Amygdala (tissue), 56 donors: ENCODE results near the gene C19orf44.
"Not testable (repeated sequence)": the region's sequence is repeated elsewhere in the genome, so short reads cannot be mapped to it uniquely, and the experiment has no call there.

Experiments
- DNase-seq, 56 donors: peaks; one replicate each; lab custom pipeline; 2025; lab: John Stamatoyannopoulos, UW

C19orf44 gene

DNA sequence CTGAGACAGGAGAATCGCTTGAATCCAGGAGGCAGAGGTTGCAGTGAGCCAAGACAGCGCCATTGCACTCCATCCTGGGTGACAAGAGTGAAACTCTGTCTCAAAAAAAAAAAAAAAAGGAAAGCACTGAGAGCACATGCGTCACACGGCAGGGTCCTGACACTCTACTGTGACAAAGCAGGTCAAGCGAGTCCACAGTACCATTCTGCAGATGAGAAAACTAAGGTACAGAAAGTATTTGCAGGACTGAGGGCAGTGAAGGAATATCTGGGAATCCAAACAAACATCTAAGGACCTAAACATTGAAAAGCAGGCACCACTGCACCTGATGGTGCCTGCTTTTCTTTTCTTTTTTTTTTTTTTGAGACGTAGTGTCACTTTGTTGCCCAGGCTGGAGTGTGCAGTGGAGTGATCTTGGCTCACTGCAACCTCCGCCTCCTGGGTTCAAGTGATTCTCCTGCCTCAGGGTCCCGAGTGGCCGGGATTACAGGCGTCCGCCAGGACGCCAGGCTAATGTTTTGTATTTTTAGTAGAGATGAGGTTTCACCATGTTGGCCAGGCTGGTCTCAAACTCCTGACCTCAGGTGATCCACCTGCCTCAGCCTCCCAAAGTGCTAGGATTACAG, 29.3 kb upstream of the C19orf44 start:
- DNase-seq = not testable (repeated sequence)

GRCh38 chr19:16467581-16467980, 28.6 kb upstream of the C19orf44 start:
- peak in 29 of 56 donors; percentile 5 to 81 (median 37) for DNase-seq

GRCh38 chr19:16470541-16470910, 25.7 kb upstream of the C19orf44 start:
- DNase-seq = no peak

DNA sequence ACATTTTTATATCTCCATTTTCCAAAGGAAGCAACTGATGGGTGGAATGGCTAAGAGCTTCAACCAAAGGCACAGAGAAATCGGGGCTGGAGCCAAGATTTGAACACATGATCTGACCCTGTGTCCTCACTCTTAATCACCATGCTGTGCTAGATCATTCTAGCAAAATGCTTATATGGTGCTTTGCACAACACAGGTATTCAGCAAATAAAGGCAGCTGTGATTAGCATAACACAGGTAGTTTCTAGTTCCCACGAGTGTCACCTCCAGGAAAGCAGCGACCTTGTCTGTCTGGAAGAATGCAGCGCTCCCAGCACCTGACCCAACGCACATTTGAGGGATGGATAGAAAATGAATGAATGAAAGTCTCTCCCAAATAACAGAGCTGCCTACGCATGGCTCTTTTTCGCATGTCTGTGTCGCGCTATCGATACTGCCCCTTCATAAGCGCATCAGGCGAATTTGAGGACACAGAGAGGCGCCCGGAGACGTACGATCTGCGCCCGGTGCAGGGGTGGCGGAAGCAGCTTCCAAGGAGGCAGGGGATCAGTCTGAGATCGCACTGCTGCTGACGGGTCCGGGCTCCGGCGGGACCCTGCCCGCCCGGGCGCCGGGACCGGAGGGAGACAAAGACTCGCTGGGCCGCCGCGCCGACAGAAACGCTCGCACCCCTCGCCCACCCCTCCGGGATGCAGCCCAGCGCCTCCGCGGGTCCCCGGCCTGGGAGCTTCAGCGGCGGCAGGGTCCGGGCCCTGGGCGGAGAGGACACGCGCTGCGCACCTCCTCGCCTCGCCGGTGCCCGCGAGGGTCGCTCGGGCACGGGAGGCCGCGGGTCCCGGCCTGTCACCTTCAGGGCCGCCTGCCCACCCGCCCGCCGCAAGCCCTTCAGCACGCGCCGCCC, 25.0 kb upstream of the C19orf44 start:
- DNase-seq = peak in 7 of 56 donors; percentile 16 to 46 (median 37)

GRCh38 chr19:16472559-16472899, 23.7 kb upstream of the C19orf44 start:
- not testable (repeated sequence) for DNase-seq

GRCh38 chr19:16472992-16473391, 23.2 kb upstream of the C19orf44 start:
- DNase-seq = no peak

DNA sequence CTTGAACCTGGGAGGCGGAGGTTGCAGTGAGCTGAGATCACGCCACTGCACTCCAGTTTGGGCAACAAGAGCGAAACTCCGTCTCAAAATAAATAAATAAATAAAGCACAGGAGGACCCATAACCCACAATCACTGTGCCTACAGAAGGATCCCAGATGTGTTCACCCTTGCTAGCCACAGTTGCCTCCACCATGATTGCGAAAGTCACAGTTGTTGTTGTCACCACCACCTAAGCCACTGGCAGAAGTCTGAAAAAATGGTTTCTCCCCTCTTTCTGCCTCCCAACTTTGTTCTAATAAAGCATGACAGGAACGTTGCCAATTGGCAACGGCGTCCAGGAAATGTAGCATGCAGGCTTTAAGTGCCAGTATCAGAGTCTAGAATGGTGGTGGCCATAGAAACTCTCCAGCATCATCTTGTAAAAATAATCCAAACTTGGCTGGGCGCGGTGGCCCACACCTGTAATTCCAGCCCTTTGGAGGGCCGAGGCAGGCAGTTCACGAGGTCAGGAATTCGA, 22.3 kb upstream of the C19orf44 start:
- no peak for DNase-seq

DNA sequence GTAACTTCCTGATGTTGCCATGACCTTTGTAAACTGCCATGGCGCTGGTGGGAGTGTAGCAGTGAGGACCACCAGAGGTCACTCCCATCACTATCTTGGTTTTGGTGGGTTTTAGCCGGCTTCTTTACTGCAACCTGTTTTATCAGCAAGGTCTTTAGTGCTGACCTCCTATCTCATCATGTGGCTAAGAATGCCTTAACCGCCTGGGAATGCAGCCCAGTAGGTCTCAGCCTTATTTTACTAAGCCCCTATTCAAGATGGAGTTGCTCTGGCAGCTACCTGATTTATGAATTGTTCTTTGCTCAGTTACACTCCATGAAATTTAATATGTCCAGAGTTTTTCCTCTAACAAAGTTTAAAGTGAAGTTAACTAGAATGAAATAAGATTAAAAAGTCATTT, 19.8 kb upstream of the C19orf44 start:
- no peak for DNase-seq

GRCh38 chr19:16477311-16477710, 18.9 kb upstream of the C19orf44 start:
- DNase-seq = no peak

DNA sequence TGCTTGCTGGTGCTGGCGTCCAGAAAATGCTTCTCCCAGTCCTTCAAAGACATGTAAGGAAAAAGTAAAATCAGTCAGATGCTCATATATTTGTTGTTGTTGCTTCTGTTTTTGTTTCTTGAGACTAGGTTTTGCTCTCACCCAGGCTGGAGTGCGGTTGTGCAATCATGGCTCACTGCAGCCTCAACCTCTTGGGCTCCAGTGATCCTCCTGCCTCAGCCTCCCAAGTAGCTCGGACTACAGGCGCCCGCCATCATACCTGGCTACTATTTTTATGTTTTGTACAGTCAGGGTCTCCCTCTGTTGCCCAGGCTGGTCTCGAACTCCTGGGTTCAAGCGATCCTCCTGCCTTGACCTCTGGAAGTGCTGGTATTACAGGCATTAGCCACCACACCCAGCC, 13.4 kb upstream of the C19orf44 start:
- DNase-seq = no peak

DNA sequence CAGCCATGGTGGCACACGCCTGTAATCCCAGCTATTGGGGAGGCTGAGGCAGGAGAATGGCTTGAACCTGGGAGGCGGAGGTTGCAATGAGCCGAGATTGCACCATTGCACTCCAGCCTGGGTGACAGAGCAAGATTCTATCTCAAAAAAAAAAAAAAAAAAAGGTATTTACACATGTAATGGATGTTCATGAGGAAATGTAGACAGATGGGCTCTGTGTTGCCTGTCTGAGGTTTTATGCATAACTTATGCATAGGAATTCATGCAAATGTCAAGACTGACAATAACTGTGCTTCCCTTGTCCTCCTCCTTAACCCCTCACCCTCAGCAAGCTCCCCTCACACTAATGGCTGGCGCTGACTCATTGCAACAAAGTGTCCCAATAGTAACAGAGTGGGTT, 9.7 kb upstream of the C19orf44 start:
- DNase-seq = not testable (repeated sequence)

DNA sequence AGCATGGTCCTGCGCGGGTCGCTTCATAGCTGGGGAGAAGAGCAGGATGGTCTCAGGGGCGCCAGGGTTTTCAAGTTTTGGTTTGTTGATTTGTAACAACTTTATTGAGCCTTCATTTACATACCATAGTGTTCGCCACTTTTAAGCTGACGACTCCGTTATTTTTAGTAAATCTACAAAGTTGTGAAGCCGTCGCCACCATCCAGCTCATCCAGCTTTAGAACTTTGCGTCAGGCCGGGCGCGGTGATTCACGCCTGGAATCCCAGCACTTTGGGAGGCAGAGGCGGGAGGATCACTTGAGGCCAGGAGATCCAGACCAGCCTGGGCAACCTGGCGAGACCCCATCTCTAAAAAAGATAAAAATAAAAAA, 404 bp downstream of the C19orf44 start:
- DNase-seq = peak in 8 of 56 donors; percentile 24 to 56 (median 38)

DNA sequence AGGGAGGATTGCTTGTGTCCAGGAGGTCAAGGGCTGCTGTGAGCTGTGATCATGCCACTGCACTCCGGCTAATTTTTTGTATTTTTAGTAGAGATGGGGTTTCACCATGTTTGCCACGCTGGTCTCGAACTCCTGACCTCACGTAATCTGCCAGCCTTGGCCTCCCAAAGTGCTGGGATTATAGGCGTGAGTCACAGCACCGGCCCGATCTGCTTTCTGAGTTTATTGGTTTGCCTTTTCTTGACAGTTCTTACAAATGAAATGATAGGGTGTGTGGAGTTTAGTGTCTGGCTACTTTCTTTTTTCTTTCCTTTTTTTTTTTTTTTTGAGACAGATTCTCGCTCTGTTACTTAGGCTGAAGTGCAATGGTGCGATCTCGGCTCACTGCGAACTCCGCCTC, 848 bp downstream of the C19orf44 start:
- DNase-seq = no peak

GRCh38 chr19:16497837-16498236, 1.6 kb downstream of the C19orf44 start:
- DNase-seq = no peak

- DNase-seq = no peak
Observed at GRCh38 chr19:16504271-16504670, 8.1 kb downstream of the C19orf44 start.

DNA sequence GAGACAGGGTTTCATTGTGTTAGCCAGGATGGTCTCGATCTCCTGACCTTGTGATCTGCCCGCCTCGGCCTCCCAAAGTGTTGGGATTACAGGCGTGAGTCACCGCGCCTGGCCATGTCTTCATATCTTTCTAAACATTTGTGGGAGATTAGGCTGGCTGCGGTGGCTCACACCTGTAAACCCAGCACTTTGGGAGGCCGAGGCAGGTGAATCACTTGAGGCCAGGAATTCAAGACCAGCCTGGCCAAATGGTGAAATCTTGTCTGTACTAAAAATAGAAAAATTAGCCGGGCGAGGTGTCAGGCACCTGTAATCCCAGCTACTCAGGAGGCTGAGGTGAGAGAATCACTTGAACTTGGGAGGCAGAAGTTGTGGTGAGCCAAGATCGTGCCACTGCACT, 10.0 kb downstream of the C19orf44 start:
- not testable (repeated sequence) for DNase-seq

DNA sequence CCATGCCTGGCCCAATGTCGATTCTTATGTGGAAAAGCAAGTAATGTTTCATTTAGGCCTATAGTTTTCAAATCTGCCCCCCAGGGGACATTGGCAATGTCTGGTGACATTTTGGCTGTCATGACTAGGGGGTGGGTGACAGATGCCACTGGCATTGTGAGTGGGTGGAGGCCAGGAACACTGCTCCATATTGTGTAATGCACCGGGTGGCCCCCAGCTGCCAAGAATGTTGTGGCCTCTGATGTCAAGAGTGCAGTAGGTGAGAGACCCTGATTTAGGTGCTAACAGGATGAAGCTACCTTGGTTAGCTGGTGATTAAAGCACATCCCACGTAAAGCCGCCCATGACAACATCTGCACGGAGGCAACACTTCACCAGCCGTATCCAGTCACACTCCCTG, 10.8 kb downstream of the C19orf44 start:
- no peak for DNase-seq

GRCh38 chr19:16508546-16508945, 12.4 kb downstream of the C19orf44 start:
- DNase-seq = no peak

GRCh38 chr19:16509141-16510061, 13.2 kb downstream of the C19orf44 start:
- DNase-seq = peak in 54 of 56 donors; percentile 4 to 84 (median 50)

GRCh38 chr19:16512611-16513010, 16.4 kb downstream of the C19orf44 start:
- DNase-seq = not testable (repeated sequence)
